NCI-H1048 (cell line): ENCODE data around the gene APBA2.

Experiments
- DNase-seq: peaks from one replicate; lab custom pipeline; 2025; lab: John Stamatoyannopoulos, UW

APBA2 gene

GRCh38 chr15:29103824-29104565 lies 218.2 kb downstream of the APBA2 start:
- no peak for DNase-seq

GRCh38 chr15:29104566-29104880 lies 218.7 kb downstream of the APBA2 start:
- DNase-seq = no peak

- no peak for DNase-seq
These were observed 219.5 kb downstream of the APBA2 start for GRCh38 chr15:29105151-29105854.

- no peak for DNase-seq
These were observed 220.3 kb downstream of the APBA2 start for GRCh38 chr15:29106116-29106515.

- no peak for DNase-seq
These were observed 220.9 kb downstream of the APBA2 start for GRCh38 chr15:29106551-29107290.

- DNase-seq = no peak
These were observed 221.6 kb downstream of the APBA2 start for GRCh38 chr15:29107291-29107890.

- no peak for DNase-seq
These were observed 222.3 kb downstream of the APBA2 start for GRCh38 chr15:29107971-29108645.

- DNase-seq = no peak
These were observed 224.0 kb downstream of the APBA2 start for GRCh38 chr15:29109762-29110161.

- no peak for DNase-seq
These were observed 224.4 kb downstream of the APBA2 start for GRCh38 chr15:29110176-29110575.

- no peak for DNase-seq
These were observed 225.0 kb downstream of the APBA2 start for GRCh38 chr15:29110733-29111132.

- DNase-seq = no peak
These were observed 226.0 kb downstream of the APBA2 start for GRCh38 chr15:29111705-29112281.

GRCh38 chr15:29113336-29114220 lies 227.8 kb downstream of the APBA2 start:
- no peak for DNase-seq

GRCh38 chr15:29114221-29115092 lies 228.7 kb downstream of the APBA2 start:
- no peak for DNase-seq

GRCh38 chr15:29115093-29115991 lies 229.6 kb downstream of the APBA2 start:
- no peak for DNase-seq

- no peak for DNase-seq
These were observed 231.4 kb downstream of the APBA2 start for GRCh38 chr15:29116970-29117700.

GRCh38 chr15:29117778-29118177 lies 232.0 kb downstream of the APBA2 start:
- DNase-seq = no peak

- no peak for DNase-seq
These were observed 234.1 kb downstream of the APBA2 start for GRCh38 chr15:29119847-29120246.
